NT2/D1 (cell line): Measurements from ENCODE around the gene MEA1.

Source experiments
- SUZ12 ChIP-seq: IDR thresholded peaks from 2 replicates; pipeline ENCODE4 v1.6.1; 2011; ENCODE audit not compliant: insufficient read length, insufficient read depth; ENCODE audit errors: extremely low read depth
- YY1 ChIP-seq: IDR thresholded peaks from 2 replicates; pipeline ENCODE4 v1.6.1; 2011; ENCODE audit not compliant: insufficient read length, insufficient read depth
- ZNF274 ChIP-seq: IDR thresholded peaks from 2 replicates; pipeline ENCODE4 v1.6.1; 2011; ENCODE audit warnings: mild to moderate bottlenecking, low read depth, low read length

DNA sequence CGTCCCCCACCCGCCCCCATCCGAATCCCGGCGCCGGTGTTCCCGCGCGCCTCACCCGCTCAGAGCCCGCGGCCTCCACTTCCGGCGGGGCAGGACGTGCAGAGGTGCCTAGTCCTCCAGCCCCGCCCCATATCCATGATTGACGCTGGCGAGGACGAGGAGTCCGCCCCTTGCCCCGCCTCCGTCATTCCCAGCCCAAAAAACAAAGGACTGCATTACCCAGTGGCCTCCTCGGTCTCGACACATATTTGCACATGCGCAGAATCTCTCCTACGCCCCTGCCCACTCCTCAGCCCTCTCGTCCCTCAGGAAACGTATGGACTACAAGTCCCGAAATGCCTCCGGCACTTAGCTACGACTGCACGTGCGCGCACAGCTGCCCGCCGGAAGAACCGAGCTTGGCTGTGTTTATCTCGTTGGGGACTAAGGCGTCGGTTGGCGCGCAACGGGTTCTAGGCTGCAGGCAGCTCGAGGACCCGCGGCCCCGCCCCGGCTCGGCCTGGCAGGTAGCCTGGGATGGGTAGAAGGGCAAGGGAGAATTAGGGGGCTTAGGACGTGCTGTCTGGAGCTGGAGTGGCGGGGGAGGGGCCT, at the start of gene MEA1, which contains the start of gene KLHDC3:
- TF ChIP-seq ZNF274 (no peak), SUZ12 (no peak), YY1 (no peak)
